ENCODE results near the gene GDAP1L1.

Gene GDAP1L1

DNA sequence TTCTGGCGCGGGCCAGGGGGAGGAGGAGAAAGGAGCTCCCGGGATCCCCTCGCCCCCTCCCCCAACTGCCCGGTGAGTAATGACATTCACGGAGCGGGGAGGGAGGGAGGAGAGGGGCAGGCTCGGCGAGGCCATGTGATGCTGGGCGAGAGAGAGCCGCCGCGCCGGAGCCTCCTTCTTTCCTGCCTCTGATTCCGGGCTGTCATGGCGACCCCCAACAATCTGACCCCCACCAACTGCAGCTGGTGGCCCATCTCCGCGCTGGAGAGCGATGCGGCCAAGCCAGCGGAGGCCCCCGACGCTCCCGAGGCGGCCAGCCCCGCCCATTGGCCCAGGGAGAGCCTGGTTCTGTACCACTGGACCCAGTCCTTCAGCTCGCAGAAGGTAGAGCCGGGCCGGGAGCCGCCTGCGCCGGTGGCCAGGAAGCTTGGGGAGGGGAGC is at the start of gene GDAP1L1:
Gene GDAP1L1, plus strand, starts transcription at position 178 of the 441 bp plus-strand sequence. Its CDS starts 27 bp downstream, at position 205.
- DNase-seq, result peak; percentile 77

DNA sequence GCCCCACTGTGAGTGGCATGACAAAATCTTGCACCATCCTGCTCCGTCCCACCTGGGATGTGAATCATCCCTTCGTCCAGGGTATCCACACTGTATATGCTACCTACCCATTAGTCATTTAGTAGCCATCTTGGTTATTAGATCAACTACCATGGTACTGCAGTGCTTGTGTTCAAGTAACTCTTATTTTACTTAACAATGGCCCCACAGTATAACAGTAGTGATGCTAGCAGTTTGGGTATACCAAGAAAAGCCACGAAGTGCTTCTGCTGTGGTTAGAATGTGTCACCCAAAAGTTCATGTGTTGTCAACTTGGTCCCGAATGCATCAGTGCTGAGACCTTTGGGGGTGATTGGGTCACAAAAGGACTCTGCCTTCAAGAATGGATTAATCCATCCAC is 48.2 kb upstream of the GDAP1L1 start:
- no peak for DNase-seq

DNA sequence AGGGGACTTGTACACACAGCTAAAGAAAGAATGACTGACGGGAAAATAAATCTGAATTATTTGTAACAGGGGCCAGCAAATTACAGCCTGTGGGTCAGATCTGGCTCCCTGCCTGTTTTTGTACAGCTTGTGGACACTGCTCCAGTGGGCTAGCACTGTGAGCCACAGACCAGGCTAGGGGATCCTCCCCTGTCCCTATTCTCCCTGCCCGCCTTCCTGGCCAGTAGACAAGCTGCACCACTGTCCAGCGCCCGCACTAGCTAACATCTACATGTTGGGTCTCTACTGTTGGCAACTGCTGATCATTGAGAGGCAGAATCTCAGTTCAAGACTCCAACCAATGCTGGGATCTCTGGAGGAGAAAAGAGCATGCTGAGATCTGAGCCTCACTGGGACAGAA is 47.2 kb upstream of the GDAP1L1 start:
- DNase-seq, result no peak

DNA sequence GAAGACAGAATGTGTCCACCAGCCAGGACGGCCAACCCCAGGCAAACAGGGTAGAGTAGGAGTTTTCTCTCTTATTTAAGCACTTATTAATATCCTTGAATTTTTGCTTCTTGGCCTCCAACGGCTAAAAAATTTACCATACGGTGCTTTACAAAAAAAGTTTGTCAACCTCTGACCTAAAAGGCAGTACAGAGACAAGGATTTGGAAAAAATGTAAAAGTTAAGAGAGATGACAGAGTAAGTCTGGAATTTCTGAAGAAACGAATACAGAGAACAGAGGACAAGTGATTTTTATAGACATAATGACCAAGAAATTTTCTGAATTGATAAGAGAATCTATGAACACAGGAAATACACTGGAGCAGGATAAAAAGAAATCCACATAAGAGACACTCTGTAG is 46.7 kb upstream of the GDAP1L1 start:
- DNase-seq, result no peak

DNA sequence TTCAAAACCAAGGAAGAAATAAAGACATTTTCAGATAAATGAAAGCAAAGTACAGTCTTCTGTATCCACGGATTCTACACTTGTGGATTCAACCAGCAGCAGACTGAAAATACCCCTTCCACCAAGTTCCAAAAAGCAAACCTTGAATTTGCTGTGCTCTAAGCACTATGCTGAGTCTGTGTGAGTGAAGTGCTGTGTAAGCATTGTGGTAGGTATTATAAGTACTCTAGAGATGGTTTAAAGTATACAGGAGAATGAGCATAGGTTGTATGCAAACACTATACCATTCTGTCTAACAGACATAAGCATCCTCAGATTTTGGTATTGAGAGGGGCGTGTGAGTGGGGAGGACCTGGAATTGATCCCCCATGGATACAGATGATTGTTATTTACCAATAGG is 46.1 kb upstream of the GDAP1L1 start:
- DNase-seq, result no peak

DNA sequence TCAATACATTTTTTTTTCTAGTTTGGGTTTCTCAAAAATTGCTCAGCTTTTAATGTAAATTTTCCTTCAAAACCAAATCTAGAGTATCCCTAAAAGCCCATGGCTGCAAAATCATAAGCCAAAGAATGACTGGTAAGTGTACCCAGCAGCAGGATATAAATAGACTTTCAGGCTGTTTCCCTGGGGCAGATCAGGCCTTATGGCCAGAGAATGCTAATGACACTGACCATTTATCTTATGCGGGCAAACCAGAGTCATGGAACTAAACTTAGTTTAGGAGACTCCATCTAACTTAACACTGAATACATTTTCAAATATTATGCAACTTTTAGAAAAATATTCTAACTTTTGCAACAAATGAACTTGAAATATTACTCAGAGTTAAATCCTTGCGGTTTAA is 43.9 kb upstream of the GDAP1L1 start:
- DNase-seq, result no peak

DNA sequence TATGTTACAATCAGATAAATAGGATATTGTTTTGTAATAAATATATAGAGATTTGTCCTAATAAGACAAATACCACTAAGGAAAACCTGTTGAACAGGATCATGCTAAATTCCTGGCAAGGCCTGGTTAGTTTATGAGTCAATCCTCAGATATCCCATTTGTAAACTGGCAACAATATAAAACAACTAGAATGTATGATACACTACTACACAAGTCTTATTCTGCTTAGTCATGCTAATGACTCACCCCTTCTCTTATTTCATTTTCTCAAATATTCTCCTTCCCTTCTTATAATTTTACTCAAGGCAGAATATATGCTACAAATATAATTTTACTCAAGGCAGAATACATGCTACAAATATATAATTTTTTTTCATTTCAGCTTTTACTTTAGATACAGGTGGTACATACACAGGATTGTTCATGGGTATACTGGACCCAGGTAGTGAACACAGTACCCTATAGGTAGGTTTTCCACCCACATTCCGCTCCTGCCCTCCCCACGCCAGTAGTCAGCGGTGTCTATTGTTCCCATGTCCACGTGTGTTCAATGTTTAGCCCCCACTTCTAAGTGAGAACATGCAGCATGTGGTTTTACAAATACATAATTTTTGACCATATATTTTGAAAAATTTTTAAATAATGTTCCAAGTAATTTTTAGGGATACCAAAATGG is 42.8 kb upstream of the GDAP1L1 start:
- DNase-seq, result no peak

DNA sequence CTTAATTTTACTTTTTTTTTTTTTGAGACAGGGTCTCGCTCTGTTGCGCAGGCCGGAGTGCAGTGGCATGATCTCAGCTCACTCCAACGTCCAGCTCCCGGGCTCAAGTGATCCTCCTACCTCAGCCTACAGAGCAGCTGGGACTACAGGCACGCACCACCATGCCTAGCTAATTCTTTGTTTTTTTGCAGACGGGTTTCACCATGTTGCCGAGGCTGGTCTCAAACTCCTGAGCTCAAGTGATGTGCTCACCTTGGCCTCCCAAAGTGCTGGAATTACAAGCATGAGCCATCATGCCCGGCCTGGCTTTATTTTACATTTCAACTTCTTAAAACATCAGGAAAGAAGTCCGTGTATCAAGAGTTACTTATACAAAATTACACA is 42.3 kb upstream of the GDAP1L1 start:
- DNase-seq, result no peak

DNA sequence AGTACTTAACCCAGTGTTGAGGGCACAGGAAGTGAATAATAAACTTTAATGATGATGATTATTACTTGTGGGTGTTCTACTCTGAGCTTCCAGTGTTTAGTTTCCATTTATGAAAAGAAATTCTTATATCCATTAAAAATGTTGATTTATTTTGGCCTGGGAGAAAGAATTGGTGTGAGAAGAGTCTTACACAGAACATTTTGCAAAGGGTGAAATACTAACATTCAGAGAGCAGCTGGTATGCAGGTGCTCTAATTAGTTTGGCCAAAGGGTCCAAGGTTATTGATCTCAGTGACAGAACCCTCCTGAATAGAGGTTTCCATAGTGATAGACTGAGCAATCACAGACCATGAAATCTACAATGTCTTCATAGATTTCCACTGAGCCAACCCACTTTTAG is 41.0 kb upstream of the GDAP1L1 start:
- no peak for DNase-seq

DNA sequence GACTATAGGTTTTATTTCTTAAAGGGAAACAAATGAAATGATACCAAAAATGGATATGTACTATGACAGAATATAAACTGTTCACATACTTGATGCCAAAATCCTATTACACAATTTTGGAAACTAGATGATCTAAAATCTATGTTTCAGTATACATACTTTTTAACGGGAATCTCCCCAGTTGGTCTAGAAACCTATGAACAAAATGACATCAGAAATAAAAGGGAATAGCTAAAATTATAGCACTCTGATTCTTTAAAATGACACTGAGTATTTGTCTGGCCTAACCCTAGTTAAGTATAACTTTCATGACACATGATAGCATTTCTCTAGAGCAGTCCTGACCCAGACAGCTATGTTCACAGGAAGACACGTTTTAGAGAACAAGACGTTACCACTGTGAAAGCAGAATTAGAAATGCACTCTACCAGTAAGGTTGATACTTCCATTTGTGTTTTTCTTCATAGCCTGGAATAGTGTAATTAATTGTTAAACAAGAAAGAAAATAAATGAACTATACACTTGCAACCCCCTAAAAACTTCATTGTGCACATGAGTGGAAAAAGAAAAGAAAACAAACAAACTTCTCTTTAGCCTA is 39.9 kb upstream of the GDAP1L1 start:
- no peak for DNase-seq

DNA sequence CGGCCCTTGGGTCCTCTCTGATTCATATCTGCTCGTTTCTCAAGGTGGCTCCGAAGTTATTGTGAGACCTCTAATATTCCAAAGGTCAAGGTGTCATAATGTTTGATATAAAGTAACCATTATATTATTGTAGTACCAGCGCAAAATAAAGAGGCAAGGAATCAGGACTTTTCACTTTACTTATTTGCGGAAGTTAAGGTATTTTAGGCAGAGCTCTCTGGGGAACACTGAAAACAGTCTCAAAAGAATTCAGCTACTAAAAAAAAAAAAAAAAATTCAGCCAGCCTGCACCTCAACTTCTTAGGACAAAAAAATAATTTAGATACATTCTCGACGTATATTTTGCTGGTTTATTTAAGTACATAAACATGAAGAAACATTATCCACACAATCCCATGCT is 38.9 kb upstream of the GDAP1L1 start:
- DNase-seq, result no peak

DNA sequence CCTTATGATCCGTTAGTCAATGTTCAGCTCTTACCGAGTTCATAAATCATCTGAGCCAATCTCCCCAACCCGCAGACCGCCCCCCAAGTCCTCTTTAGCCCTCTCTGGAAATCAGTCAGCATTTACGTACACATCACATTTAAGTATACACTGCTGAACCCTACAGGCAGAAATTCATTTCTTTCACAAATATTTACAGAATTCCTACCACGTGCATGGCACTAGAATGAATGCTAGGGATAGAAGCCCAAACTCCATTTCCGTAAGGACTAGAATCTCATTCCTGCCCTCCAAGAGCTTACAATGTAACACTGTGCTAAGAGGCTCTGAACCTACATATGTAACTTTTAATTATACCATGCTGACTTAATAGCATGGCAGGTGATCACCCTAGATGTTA is 38.3 kb upstream of the GDAP1L1 start:
- no peak for DNase-seq

DNA sequence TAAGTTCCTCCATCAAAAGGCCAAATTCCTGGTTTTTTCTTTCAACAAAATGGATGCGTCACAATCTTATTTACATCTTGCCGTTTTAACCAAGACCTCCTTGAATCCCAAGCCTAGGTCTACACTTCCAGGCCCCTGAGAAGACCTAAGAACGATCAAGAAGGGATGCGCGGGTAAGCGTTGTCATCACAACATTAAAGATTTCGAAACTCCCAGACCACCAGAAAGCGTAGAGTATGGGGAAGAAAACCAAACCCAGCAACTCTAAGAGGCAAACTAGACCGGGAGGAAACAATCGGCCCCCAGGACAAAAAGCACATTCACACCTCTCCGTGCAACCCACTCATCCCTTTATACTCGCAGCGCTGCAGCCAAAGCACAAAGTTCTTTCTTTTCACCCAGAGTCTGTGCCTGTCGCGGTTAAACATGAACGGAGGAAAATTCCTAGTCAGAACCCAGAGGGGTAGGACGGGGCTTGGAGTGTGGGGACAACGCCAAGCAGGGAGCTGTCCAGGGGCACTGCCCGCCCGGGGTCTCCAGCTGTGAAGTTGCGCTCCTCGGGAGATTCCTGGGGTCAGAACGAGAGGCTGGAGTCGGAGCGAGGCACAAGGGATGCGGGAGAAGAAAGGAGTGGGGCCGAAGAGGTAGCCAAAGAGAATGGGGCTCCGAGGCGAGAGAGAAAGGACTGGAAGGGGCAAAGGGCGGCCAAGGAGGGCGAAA is 37.3 kb upstream of the GDAP1L1 start:
- peak; percentile 69 for DNase-seq

DNA sequence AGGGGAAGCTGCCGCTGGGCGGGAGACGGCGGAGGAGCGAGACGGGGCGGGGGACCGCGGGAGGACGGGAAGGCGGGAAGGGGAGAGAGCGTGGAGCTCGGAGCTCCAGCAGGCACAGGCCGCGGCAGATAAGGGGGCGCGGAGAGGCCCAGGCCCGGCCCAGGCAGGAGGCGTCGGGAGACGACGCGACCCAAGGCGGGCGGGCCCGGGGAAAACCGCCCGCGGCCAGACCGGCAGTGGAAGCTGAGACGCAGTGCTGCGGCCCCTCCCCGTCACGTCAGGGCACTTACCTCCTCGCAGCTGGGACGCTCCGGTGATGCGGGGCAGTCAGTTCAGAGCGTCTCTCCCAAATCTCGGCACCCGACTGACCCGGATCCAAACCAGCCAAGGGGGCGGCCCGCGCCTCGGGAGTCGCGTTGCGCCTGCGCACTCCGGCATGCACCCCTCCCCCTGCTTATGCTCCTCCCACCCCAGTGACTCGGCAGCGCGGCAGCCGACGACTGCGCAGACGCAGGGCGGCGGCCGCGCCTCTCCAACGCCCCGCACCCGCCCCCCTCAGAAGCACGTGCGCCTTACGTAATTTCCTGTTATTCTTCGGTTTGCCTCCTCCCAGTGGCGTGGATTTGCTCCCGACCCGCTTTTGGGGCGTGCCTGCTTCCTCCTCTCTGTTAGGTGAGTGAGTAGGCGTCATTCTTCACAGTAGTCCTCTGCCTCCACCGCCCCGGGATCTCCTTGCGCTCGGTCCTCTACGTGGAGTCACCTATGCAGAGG is 36.5 kb upstream of the GDAP1L1 start, which contains the start of gene OSER1:
Gene OSER1, minus strand, starts transcription at position 366 of the 771 bp plus-strand sequence. CDS start 3,814 bp downstream, outside the sequence.
- DNase-seq, result peak; percentile 99

DNA sequence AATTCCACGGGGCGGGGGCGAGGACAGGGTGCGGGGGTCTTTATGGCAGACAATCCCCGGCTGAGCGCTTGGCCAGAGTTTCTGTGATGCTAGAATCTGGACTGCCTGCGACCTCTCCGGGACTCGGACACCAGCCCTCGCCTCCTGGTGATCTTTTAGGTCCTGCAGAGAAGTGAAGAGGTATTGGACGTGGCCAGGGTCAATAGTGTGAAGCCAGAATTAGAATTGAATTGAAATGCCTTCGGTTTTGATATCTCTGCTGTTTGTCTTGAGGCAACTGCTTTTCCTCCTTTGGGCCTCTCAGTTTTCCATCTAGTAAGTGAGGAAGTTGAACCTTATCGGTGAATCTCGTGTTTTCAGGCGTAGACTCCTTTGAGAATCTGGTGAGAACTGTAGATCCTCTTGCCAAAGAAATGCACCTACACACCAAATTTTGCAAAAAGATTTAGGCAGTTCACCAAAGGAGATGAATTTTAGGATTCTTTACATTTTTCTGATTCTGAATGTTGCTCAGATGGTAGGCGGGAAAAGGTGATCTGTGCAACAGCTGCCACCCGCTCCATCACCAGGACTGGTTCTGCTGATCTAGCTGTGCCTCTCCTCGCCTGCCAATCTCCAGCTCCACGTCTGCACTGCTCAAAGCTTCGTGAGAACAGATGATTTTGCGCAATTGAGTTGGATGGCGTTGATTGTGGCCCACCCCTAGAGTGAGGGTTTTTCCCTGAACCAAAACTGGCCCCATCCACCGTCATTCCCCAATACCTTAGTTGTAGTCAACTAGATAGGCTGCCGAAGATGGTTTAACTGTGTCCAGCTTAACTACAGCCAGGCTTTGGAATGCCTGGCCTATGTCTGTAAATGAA is 35.7 kb upstream of the GDAP1L1 start:
- DNase-seq, result peak; percentile 60

DNA sequence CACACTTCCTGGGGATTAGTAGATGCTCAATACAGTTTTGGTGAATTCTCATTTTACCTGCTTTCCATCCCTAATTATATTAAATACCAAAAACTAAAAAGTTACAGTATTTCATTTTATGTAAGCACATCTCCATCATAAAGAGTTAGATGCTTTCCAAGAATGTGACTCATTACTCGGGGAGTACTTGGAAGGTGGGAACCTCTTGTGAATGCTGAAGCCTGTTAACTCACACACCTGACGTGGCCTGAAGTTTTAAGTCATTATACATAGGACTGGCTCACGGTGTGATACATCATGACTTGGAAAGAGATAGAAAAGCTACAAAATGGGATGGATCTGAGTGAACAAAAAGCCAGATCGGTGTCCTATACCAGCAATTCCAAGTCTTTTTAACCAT is 34.3 kb upstream of the GDAP1L1 start:
- no peak for DNase-seq

DNA sequence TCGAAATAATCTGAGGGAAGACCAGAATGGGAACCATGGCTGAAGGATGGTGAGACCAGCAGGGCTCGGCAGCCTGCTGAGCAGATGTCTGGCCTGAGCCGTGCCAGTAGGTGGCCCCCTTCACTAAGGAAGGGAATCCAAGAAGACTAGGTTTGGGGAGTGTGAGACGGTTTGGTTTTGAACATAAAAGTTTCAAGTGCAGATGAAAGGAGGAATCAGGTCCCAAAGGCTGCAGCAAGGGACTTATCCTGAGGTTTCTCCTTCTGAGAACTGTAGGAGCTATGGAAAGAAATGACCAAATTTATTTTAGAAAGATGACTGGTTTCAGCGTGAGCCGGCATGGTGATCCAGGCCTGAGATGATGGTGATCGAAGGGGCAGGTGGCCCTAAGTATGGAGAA is 32.0 kb upstream of the GDAP1L1 start:
- peak; percentile 86 for DNase-seq

DNA sequence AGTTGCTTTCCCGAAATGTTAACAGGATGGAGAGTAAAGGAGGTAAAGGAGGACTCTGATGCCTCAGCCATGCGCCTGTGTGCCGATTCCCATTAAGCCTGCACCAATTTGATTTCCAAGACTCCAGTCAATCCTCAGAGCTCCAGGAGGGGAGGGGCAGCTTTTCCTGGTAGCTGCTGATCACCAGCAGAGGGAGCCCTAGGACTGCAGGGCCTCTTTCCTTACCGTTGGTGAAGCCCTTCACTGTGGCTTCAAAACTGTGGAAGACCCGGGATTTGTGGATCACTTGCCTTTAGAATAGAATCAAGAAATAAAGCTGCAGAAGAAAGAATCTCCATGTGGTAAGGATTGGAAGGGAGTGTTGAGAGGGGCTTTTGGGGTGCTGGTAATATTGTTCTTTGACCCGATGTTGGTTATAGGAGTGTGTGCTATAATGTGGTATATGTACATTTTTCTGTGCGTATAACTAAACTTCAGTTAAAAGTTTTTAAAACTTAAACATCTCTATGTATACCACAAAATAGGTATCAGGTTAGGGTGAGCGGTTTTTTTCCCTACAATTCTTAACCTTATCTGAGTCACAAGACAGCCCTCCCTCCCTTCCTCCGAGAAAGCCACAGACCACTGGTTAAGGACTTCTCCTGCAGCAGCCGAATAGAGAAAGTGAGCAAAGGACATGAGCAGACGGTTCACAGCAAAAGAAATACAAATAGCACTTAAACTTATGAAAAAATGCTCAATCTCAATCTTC is 29.6 kb upstream of the GDAP1L1 start:
- DNase-seq, result peak; percentile 81

DNA sequence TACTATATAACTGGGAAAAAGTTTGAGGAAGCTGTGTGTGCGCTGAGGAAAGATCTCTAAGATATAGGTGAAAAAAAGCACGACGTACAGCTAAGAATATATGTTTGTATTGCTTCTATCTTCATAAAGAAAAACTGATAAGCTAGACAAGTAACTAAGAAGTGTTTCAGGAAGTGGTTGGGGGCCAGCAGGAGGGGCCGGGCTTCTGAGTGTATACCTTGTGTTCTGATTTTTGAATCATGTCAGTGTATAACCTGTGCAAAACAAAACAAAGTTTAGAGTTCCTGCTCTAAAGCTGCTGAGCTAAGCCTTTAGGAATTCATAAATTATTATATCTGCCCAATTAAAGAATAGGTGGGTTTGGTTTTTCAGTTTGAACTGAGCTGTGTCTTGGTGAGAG is 28.7 kb upstream of the GDAP1L1 start:
- DNase-seq, result no peak

DNA sequence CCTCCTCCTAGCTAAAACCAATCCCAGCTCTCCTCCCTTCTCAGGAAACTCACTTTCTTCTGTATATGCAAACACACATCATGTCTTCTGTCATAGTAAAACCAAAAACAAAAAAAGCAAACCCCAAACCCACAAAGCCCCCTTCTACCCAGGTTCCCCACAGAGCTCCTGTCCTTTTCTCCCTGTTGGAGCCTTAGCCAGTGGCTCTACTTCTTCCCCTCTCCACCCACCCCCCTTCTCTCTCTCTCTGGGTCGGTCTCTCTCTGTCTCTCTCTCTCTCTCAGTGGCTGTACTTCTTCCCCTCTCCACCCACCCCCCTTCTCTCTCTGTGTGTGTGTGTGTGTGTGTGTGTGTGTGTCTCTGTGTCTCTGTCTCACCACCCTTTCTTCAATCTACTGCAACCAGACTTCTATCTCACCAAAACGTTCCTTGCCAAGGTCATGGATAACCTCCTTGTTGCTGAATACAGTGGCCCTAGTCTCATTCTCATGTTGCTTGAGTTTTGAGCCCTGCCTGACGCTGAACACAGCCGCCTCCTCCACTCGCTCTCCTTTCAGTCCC is 27.9 kb upstream of the GDAP1L1 start:
- no peak for DNase-seq

DNA sequence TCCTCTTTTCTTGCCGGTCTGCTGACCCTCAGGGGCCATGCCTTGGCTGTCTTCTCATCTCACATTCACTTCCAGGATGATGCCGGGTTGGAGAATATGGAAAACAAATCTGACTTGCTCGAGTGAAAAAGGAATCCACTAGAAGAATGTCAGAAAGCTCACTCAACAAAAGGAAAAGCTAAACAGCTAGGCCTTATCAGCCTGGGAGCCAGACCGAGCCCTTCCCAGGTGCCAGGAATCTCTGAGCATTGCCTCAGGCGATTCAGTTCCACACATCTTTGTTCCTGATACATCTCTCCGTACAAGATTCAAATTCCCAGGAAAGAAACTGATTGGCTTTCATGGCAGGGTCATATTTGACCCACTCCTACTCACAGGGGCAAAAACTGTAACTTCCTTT is 27.3 kb upstream of the GDAP1L1 start:
- DNase-seq, result no peak
